ENCODE results near the gene HOXA7.

The HOXA7 gene

GRCh38 chr7:27121684-27122076 is 34.8 kb downstream of the HOXA7 start:
- H3K4me3 ChIP-seq (ENCODE audit: low read length) = peak overlapping the region; percentile 43
- DNase-seq (ENCODE audit: low read depth) = no peak
- TF ChIP-seq, protein P1, sequence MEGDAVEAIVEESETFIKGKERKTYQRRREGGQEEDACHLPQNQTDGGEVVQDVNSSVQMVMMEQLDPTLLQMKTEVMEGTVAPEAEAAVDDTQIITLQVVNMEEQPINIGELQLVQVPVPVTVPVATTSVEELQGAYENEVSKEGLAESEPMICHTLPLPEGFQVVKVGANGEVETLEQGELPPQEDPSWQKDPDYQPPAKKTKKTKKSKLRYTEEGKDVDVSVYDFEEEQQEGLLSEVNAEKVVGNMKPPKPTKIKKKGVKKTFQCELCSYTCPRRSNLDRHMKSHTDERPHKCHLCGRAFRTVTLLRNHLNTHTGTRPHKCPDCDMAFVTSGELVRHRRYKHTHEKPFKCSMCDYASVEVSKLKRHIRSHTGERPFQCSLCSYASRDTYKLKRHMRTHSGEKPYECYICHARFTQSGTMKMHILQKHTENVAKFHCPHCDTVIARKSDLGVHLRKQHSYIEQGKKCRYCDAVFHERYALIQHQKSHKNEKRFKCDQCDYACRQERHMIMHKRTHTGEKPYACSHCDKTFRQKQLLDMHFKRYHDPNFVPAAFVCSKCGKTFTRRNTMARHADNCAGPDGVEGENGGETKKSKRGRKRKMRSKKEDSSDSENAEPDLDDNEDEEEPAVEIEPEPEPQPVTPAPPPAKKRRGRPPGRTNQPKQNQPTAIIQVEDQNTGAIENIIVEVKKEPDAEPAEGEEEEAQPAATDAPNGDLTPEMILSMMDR (IDR thresholded peaks at IDR 0.05; ENCODE audit: insufficient read depth, low read depth, low read length, missing control alignments) = no peak

DNA sequence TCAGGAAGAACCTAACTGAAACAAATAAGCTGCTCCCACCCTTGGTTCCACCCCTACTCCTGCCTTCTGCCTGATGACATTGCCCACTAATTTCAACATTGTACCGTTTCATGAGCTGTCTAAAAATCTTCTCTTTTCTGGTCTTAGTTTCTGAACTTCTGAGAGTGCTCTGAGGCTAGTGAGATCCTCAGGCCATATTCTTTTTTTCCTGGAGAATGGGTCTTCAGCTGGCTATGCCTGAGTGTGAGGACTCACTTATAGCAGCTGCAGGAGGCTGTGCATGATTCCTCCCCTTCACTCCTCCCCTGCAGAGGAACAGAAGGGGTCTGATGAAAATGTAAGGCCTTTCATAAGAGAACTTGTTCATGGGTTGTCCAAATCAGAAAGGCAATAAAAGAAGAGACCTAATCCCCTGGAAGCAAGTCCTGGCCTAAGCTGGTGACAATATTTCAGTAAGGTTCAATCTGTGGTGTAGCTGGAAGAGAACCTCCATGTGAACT is 37.0 kb downstream of the HOXA7 start:
- no peak overlapping the region for H3K4me3 ChIP-seq (ENCODE audit: low read length)
- TF ChIP-seq, protein P1 (IDR thresholded peaks at IDR 0.05; ENCODE audit: insufficient read depth, low read depth, low read length, missing control alignments) = no peak

GRCh38 chr7:27118580-27118979 is 37.9 kb downstream of the HOXA7 start:
- no peak for DNase-seq (ENCODE audit: low read depth)

More for the DNA sequence above, 37.0 kb downstream of the HOXA7 start:
- DNase-seq (ENCODE audit: low read depth) = no peak

DNA sequence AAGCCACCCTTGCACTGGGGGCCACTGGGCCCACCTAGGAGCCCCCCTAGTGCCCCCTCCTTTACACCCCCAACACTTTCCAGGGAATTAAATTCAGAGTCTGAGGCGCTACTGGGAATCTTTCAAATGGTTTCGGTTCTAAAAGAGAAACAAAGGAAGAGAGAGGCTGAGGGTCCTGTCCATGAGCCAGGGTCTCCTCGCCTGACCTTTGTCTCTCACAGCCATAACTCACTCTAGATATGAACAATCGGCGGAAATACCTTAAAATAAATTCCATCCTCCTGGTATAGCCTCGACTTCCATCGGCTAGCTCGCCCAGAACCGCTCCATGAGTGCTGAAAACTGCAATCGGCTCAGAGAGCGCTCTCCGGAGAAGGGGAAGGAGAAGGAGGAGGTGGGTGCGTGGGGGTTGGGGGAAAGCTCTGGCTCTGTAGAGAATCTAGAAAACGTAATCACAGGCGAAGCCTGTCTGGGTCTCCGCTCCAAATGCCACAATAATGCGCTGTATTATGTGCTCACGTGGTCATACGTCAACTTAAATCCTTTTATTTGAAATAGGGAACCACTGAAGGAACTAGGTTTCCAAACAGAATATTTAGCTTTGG is 38.5 kb downstream of the HOXA7 start:
- no peak for DNase-seq (ENCODE audit: low read depth)
- TF ChIP-seq, protein P1 (IDR thresholded peaks at IDR 0.05; ENCODE audit: insufficient read depth, low read depth, low read length, missing control alignments) = no peak
- H3K4me3 ChIP-seq (ENCODE audit: low read length) = peak overlapping the region; percentile 7

More at GRCh38 chr7:27118580-27118979, 37.9 kb downstream of the HOXA7 start:
- TF ChIP-seq, protein P1 (IDR thresholded peaks at IDR 0.05; ENCODE audit: insufficient read depth, low read depth, low read length, missing control alignments) = no peak
- H3K4me3 ChIP-seq (ENCODE audit: low read length) = no peak overlapping the region

- no peak for DNase-seq (ENCODE audit: low read depth)
- no peak overlapping the region for H3K4me3 ChIP-seq (ENCODE audit: low read length)
- TF ChIP-seq, protein P1 (IDR thresholded peaks at IDR 0.05; ENCODE audit: insufficient read depth, low read depth, low read length, missing control alignments) = no peak
Observed at GRCh38 chr7:27116962-27117886, 39.3 kb downstream of the HOXA7 start.

DNA sequence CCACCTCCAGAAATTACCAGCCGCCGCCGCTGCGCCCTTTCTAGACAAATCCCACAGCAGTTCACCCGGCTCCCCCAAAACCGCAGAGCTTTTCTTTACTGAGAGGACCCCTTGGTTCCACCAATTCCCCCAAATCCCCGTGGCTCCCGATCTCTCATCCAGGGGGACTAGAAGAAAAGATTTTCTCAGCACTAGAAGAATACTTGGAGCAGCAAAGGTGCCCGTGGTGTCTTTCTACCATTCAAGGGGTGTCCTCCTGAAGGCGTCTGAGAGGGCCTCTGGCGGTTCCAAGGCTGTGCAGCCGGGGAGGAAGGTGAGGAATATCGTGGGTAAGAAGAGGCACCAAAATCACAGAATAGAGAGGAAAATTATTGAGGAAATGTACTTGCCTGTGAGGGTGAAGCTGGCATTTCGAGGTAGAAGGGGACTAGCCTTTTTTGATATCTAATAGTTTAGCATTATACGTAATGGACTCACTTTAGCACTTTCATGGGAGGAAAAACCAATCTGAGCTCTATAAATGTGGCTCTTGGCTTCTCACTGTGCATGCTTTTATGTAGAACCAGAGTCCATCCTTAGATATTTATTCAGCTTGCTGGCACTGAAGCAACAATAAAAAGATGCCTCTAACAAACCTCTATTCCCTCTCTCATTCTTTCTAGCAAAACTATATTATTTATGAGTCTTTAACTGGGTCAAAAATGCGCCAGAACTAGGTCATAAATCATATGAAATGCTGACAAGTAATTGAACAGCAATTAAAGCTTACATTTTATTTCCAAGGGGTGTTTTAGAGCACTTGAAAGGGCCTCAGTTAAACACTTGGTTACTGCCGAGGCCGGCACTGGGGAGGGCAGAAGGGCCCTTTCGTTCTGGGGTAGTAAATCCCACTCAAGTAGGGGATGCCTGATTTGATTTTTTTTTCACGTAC is 40.2 kb downstream of the HOXA7 start:
- TF ChIP-seq, protein P1 (IDR thresholded peaks at IDR 0.05; ENCODE audit: insufficient read depth, low read depth, low read length, missing control alignments) = no peak
- no peak for DNase-seq (ENCODE audit: low read depth)
- H3K4me3 ChIP-seq (ENCODE audit: low read length) = peak overlapping the region; percentile 42

All from epithelial cell of esophagus (primary cell).